ENCODE measurements around the gene CUZD1. TPM values are rescaled to one million over a fixed set of nuclear protein-coding genes. Genes with fewer than 3 reads are reported as not detected.
A peak's percentile ranks its signal among the peaks of the same experiment; 100 is the strongest.

CUZD1 gene
- total RNA-seq, 6 experiments from 2014 or later = 0.20 TPM; not detected in 5

DNA sequence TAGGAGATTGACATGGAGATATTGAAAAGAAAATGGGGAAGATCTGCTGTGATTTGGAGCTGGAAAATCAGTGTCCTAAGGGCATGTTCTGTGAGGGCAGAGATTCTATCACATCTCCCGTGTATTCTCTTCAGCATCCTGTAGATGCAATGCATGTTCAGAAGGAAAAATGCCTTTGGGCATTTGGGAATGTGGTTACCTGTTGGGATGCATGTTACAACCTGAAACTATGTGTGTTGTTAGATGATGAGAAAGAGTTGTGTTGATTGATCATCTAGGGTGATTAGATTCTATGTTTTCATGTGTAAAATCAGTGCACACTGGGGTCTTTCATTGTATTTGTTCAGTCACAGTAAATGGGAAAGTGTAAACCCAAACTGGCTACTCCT is 14.7 kb downstream of the CUZD1 start:
- H3K9me3 ChIP-seq = no peaks in the 10 kb centered on the region
- no peak overlapping the region for H3K27ac ChIP-seq
- no peak for ATAC-seq
- intact Hi-C loops (cut with DNase I) = no loop called here
- 100% methylated on average over 1 of the region's 1 CpG for WGBS (ENCODE audit: insufficient coverage, low coverage, low lambda C conversion rate, missing lambda C conversion rate)
- H3K27me3 ChIP-seq = no peaks in the 10 kb centered on the region
- H3K36me3 ChIP-seq = no peaks in the 10 kb centered on the region
- TF ChIP-seq POLR2A (IDR thresholded peaks at IDR 0.05) = no peak
- TF ChIP-seq, protein P1, sequence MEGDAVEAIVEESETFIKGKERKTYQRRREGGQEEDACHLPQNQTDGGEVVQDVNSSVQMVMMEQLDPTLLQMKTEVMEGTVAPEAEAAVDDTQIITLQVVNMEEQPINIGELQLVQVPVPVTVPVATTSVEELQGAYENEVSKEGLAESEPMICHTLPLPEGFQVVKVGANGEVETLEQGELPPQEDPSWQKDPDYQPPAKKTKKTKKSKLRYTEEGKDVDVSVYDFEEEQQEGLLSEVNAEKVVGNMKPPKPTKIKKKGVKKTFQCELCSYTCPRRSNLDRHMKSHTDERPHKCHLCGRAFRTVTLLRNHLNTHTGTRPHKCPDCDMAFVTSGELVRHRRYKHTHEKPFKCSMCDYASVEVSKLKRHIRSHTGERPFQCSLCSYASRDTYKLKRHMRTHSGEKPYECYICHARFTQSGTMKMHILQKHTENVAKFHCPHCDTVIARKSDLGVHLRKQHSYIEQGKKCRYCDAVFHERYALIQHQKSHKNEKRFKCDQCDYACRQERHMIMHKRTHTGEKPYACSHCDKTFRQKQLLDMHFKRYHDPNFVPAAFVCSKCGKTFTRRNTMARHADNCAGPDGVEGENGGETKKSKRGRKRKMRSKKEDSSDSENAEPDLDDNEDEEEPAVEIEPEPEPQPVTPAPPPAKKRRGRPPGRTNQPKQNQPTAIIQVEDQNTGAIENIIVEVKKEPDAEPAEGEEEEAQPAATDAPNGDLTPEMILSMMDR (IDR thresholded peaks at IDR 0.05) = no peak
- no peaks in the 10 kb centered on the region for H3K4me1 ChIP-seq
- H3K4me3 ChIP-seq = no peak overlapping the region
- DNase-seq = no peak

GRCh38 chr10:122830273-122830964 is 15.2 kb downstream of the CUZD1 start:
- Histone ChIP-seq H3K4me3 (no peak overlapping the region), H3K4me1 (no peaks in the 10 kb centered on the region), H3K27ac (no peak overlapping the region), H3K36me3 (no peaks in the 10 kb centered on the region), H3K9me3 (no peaks in the 10 kb centered on the region), H3K27me3 (no peaks in the 10 kb centered on the region)
- intact Hi-C loops (cut with DNase I) = no loop called here
- ATAC-seq (no peak), DNase-seq (no peak)
- WGBS (ENCODE audit: insufficient coverage, low coverage, low lambda C conversion rate, missing lambda C conversion rate) = 83% methylated on average over 6 of the region's 7 CpGs
- TF ChIP-seq POLR2A (IDR thresholded peaks at IDR 0.05) = no peak
- TF ChIP-seq, protein P1 (IDR thresholded peaks at IDR 0.05) = no peak

GRCh38 chr10:122829454-122829853 is 16.2 kb downstream of the CUZD1 start:
- Histone ChIP-seq H3K4me1 (no peaks in the 10 kb centered on the region), H3K27me3 (no peaks in the 10 kb centered on the region), H3K36me3 (no peaks in the 10 kb centered on the region), H3K9me3 (no peaks in the 10 kb centered on the region), H3K4me3 (no peak overlapping the region), H3K27ac (no peak overlapping the region)
- ATAC-seq (peak in 1 of 4 donors; percentile 23), DNase-seq (no peak)
- TF ChIP-seq POLR2A (IDR thresholded peaks at IDR 0.05) = no peak
- TF ChIP-seq, protein P1 (IDR thresholded peaks at IDR 0.05) = no peak
- intact Hi-C loops (cut with DNase I) = no loop called here
- 67% methylated on average over 1 of the region's 8 CpGs for WGBS (ENCODE audit: insufficient coverage, low coverage, low lambda C conversion rate, missing lambda C conversion rate)

- WGBS (ENCODE audit: insufficient coverage, low coverage, low lambda C conversion rate, missing lambda C conversion rate) = 60% methylated on average over 4 of the region's 4 CpGs
- Histone ChIP-seq H3K4me3 (no peak overlapping the region), H3K9me3 (no peaks in the 10 kb centered on the region), H3K36me3 (no peaks in the 10 kb centered on the region), H3K27me3 (no peaks in the 10 kb centered on the region), H3K27ac (no peak overlapping the region), H3K4me1 (no peaks in the 10 kb centered on the region)
- no peak for ATAC-seq
- intact Hi-C loops (cut with DNase I) = no loop called here
- no peak for TF ChIP-seq POLR2A (IDR thresholded peaks at IDR 0.05)
- TF ChIP-seq, protein P1 (IDR thresholded peaks at IDR 0.05) = no peak
- no peak for DNase-seq
Observed at GRCh38 chr10:122828716-122829255, 16.9 kb downstream of the CUZD1 start.

Measured in right lobe of liver (tissue), 6 donors.